Trophoblast cell (in vitro differentiated cells and primary cell): ENCODE data around the gene DGKZ.
"Not testable (repeated sequence)": the region's sequence is repeated elsewhere in the genome, so short reads cannot be mapped to it uniquely, and the experiment has no call there.

Source experiments
- DNase-seq, 2 donors: peaks; one replicate each; pipeline ENCODE4 v3.0.0-alpha.2; 2016
- H2AFZ ChIP-seq: 2 replicates; pipeline ENCODE4 v1.6.1; 2013; ENCODE audit warnings: low read length, moderate library complexity, mild to moderate bottlenecking; ENCODE audit not compliant: insufficient read depth, poor library complexity
- H2AK5ac ChIP-seq: 2 replicates; pipeline ENCODE4 v1.6.1; 2013; ENCODE audit warnings: mild to moderate bottlenecking, low read length
- H2BK120ac ChIP-seq: 2 replicates; pipeline ENCODE4 v1.6.1; 2013; ENCODE audit warnings: low read length, mild to moderate bottlenecking, moderate library complexity; ENCODE audit not compliant: insufficient read depth, poor library complexity
- H2BK12ac ChIP-seq: 2 replicates; pipeline ENCODE4 v1.6.1; 2013; ENCODE audit warnings: mild to moderate bottlenecking, low read length, moderate library complexity
- H2BK5ac ChIP-seq: 2 replicates; pipeline ENCODE4 v1.6.1; 2013; ENCODE audit warnings: low read length, low read depth, moderate library complexity, mild to moderate bottlenecking; ENCODE audit not compliant: poor library complexity
- H3K14ac ChIP-seq: 2 replicates; pipeline ENCODE4 v1.6.1; 2013; ENCODE audit warnings: mild to moderate bottlenecking, low read length
- H3K18ac ChIP-seq: 2 replicates; pipeline ENCODE4 v1.6.1; 2013; ENCODE audit warnings: mild to moderate bottlenecking, low read length
- H3K23ac ChIP-seq: 2 replicates; pipeline ENCODE4 v1.6.1; 2013; ENCODE audit warnings: low read length
- H3K27ac ChIP-seq: 2 replicates; pipeline ENCODE4 v1.5.1; 2013; ENCODE audit warnings: low read depth, mild to moderate bottlenecking, inconsistent platforms, low read length, moderate library complexity
- H3K27me3 ChIP-seq: 2 replicates; pipeline ENCODE4 v1.6.1; 2013; ENCODE audit warnings: inconsistent platforms, mild to moderate bottlenecking, low read length, moderate library complexity; ENCODE audit not compliant: insufficient read depth
- H3K36me3 ChIP-seq, 2 experiments: 1 replicate in 1 of 2; 2 replicates in 1 of 2; pipeline ENCODE4 v1.6.1; 2013; ENCODE audit warnings: low read length in 2 of 2, mild to moderate bottlenecking in 2 of 2, moderate library complexity in 1 of 2; ENCODE audit not compliant: insufficient read depth in 2 of 2, control insufficient read depth in 1 of 2
- H3K4ac ChIP-seq: 2 replicates; pipeline ENCODE4 v1.6.1; 2013; ENCODE audit warnings: low read depth, mild to moderate bottlenecking, low read length, moderate library complexity
- H3K4me1 ChIP-seq, 2 experiments: 1 replicate in 1 of 2; 2 replicates in 1 of 2; pipeline ENCODE4 v1.6.1; 2013; ENCODE audit warnings: low read length in 2 of 2, mild to moderate bottlenecking in 2 of 2, moderate library complexity in 1 of 2; ENCODE audit not compliant: insufficient read depth in 2 of 2, control insufficient read depth in 1 of 2
- H3K4me2 ChIP-seq: 2 replicates; pipeline ENCODE4 v1.6.1; 2013; ENCODE audit warnings: inconsistent platforms, mild to moderate bottlenecking, low read length, moderate library complexity
- H3K4me3 ChIP-seq: 2 replicates; pipeline ENCODE4 v1.5.1; 2013; ENCODE audit warnings: mild to moderate bottlenecking, low read depth, low read length, inconsistent platforms
- H3K79me1 ChIP-seq: one replicate; pipeline ENCODE4 v1.6.1; 2013; ENCODE audit warnings: low read length
- H3K79me2 ChIP-seq: 2 replicates; pipeline ENCODE4 v1.6.1; 2013; ENCODE audit warnings: low read length, mild to moderate bottlenecking; ENCODE audit not compliant: control insufficient read depth, insufficient read depth, poor library complexity
- H3K9ac ChIP-seq: 2 replicates; pipeline ENCODE4 v1.6.1; 2013; ENCODE audit warnings: mild to moderate bottlenecking, low read length
- H3K9me3 ChIP-seq: 2 replicates; pipeline ENCODE4 v1.6.1; 2013; ENCODE audit warnings: low read depth, mild to moderate bottlenecking, control low read depth, inconsistent platforms, low read length; ENCODE audit not compliant: insufficient read depth
- H4K12ac ChIP-seq: 2 replicates; pipeline ENCODE4 v1.6.1; 2013; ENCODE audit warnings: low read depth, mild to moderate bottlenecking, low read length, moderate library complexity
- H4K8ac ChIP-seq: 2 replicates; pipeline ENCODE4 v1.6.1; 2013; ENCODE audit warnings: low read depth, mild to moderate bottlenecking, low read length, moderate library complexity
- H4K91ac ChIP-seq: one replicate; pipeline ENCODE4 v1.6.1; 2013; ENCODE audit warnings: low read depth, mild to moderate bottlenecking, low read length, moderate library complexity
- WGBS: extraction: QIAGEN DNeasy Blood & Tissue Kit; methylation state at CpG from one replicate; pipeline ENCODE4 v1.1.7; 2013; ENCODE audit warnings: missing lambda C conversion rate; ENCODE audit not compliant: insufficient read length, insufficient coverage; ENCODE audit errors: extremely low coverage; 5-methylcytosine and 5-hydroxymethylcytosine counted together

The DGKZ gene

GRCh38 chr11:46302866-46303265 lies 44.4 kb upstream of the DGKZ start:
- H3K18ac ChIP-seq: no peak overlapping the region
- H3K23ac ChIP-seq: no peak overlapping the region
- no peak overlapping the region for H4K8ac ChIP-seq
- no peak overlapping the region for H4K91ac ChIP-seq
- no peak overlapping the region for H2BK120ac ChIP-seq
- peaks cover 8 to 17% of the 10 kb centered on the region in 2 experiments for H3K36me3 ChIP-seq
- no peak overlapping the region for H2AFZ ChIP-seq
- DNase-seq: no peak
- no peak overlapping the region for H3K4me2 ChIP-seq
- no peak overlapping the region for H4K12ac ChIP-seq
- H2AK5ac ChIP-seq: no peak overlapping the region
- H2BK5ac ChIP-seq: no peak overlapping the region
- H3K27ac ChIP-seq: no peak overlapping the region
- H3K79me1 ChIP-seq: peaks cover 3% of the 10 kb centered on the region
- peaks cover 3% of the 10 kb centered on the region for H3K79me2 ChIP-seq
- H3K9me3 ChIP-seq: no peaks in the 10 kb centered on the region
- H3K4ac ChIP-seq: no peak overlapping the region
- peaks cover 3 to 5% of the 10 kb centered on the region in 2 experiments for H3K4me1 ChIP-seq
- no peaks in the 10 kb centered on the region for H3K27me3 ChIP-seq
- H3K4me3 ChIP-seq: no peak overlapping the region
- no CpG with 5 or more reads among the region's 7 CpGs for WGBS
- no peak overlapping the region for H2BK12ac ChIP-seq
- no peak overlapping the region for H3K14ac ChIP-seq
- H3K9ac ChIP-seq: no peak overlapping the region

GRCh38 chr11:46304036-46304435 lies 43.2 kb upstream of the DGKZ start:
- not testable (repeated sequence) for H2BK12ac ChIP-seq, H2BK120ac ChIP-seq, H3K4me1 ChIP-seq, H3K4me2 ChIP-seq, H3K14ac ChIP-seq, H4K8ac ChIP-seq, H2AFZ ChIP-seq, H4K12ac ChIP-seq, H3K79me2 ChIP-seq, H3K27ac ChIP-seq, DNase-seq, H2BK5ac ChIP-seq, H3K9me3 ChIP-seq, H3K27me3 ChIP-seq, H3K9ac ChIP-seq, H3K23ac ChIP-seq, H3K79me1 ChIP-seq, H2AK5ac ChIP-seq, H3K4me3 ChIP-seq, H3K4ac ChIP-seq, H4K91ac ChIP-seq, H3K18ac ChIP-seq
- H3K36me3 ChIP-seq: peaks cover 12 to 17% of the 10 kb centered on the region in 2 experiments
- WGBS: no CpG with 5 or more reads among the region's 12 CpGs

GRCh38 chr11:46304605-46305179 lies 42.6 kb upstream of the DGKZ start:
- Histone ChIP-seq H3K4ac (no peak overlapping the region), H3K9ac (no peak overlapping the region)

GRCh38 chr11:46305295-46305694 lies 42.0 kb upstream of the DGKZ start:
- whole genome bisulfite sequencing: no CpG with 5 or more reads among the region's 6 CpGs
- peaks cover 3% of the 10 kb centered on the region for H3K79me1 ChIP-seq
- no peak overlapping the region for H3K4ac ChIP-seq
- H2BK12ac ChIP-seq: no peak overlapping the region
- H3K27me3 ChIP-seq: no peaks in the 10 kb centered on the region
- no peak overlapping the region for H4K91ac ChIP-seq
- no peak overlapping the region for H2BK5ac ChIP-seq
- H2BK120ac ChIP-seq: no peak overlapping the region
- no peak overlapping the region for H3K14ac ChIP-seq
- H3K79me2 ChIP-seq: peaks cover 3% of the 10 kb centered on the region
- H4K8ac ChIP-seq: no peak overlapping the region
- no peak overlapping the region for H3K9ac ChIP-seq
- H3K18ac ChIP-seq: no peak overlapping the region
- peaks cover 10 to 14% of the 10 kb centered on the region in 2 experiments for H3K4me1 ChIP-seq
- H3K27ac ChIP-seq: no peak overlapping the region
- H3K4me3 ChIP-seq: no peak overlapping the region
- DNase-seq: peak; percentile 29 to 52
- no peak overlapping the region for H3K4me2 ChIP-seq
- H3K36me3 ChIP-seq: peaks cover 7 to 11% of the 10 kb centered on the region in 2 experiments
- no peaks in the 10 kb centered on the region for H3K9me3 ChIP-seq
- H3K23ac ChIP-seq: no peak overlapping the region
- no peak overlapping the region for H4K12ac ChIP-seq
- H2AFZ ChIP-seq: no peak overlapping the region
- H2AK5ac ChIP-seq: no peak overlapping the region

More at GRCh38 chr11:46304605-46305179, 42.6 kb upstream of the DGKZ start:
- Histone ChIP-seq H3K36me3 (peaks cover 13 to 16% of the 10 kb centered on the region in 2 experiments), H3K4me2 (no peak overlapping the region), H3K23ac (no peak overlapping the region), H2BK120ac (no peak overlapping the region), H3K27ac (no peak overlapping the region), H3K27me3 (no peaks in the 10 kb centered on the region), H3K79me2 (peaks cover 3% of the 10 kb centered on the region), H4K12ac (no peak overlapping the region), H2AFZ (no peak overlapping the region), H2BK12ac (no peak overlapping the region), H4K91ac (no peak overlapping the region), H2AK5ac (no peak overlapping the region), H3K79me1 (peaks cover 3% of the 10 kb centered on the region), H3K4me1 (peaks cover 10% of the 10 kb centered on the region in 2 experiments), H3K14ac (no peak overlapping the region), H3K18ac (peak overlapping the region; percentile 6), H3K9me3 (no peaks in the 10 kb centered on the region), H4K8ac (no peak overlapping the region), H3K4me3 (no peak overlapping the region), H2BK5ac (no peak overlapping the region)
- WGBS: no CpG with 5 or more reads among the region's 10 CpGs
- DNase-seq: no peak
